Thyroid gland (tissue), 4 donors: ENCODE results near the gene MMAB. TPM values are rescaled to one million over a fixed set of nuclear protein-coding genes. Genes with fewer than 3 reads are reported as not detected.

Experiments used
- DNase-seq, 2 donors: peaks; one replicate each; pipeline ENCODE4 v3.0.0-alpha.2; 2019
- H3K27ac ChIP-seq, 3 donors: fragments of 200-600 bp; sonication (generic); 1 replicate in 2 of 3; 2 replicates in 1 of 3; pipeline ENCODE4 v1.5.1; 2016 to 2019; ENCODE audit warnings: mild to moderate bottlenecking in 1 of 3, moderate library complexity in 1 of 3
- H3K27me3 ChIP-seq: fragments of 200-600 bp; sonication (generic); one replicate; pipeline ENCODE4 v1.5.1; 2019
- H3K36me3 ChIP-seq, 2 donors: fragments of 200-600 bp; sonication (generic); one replicate each; pipeline ENCODE4 v1.5.1; 2016 to 2019
- H3K4me1 ChIP-seq, 2 donors: fragments of 200-600 bp; sonication (generic); one replicate each; pipeline ENCODE4 v1.5.1; 2017 to 2019
- H3K4me3 ChIP-seq, 3 donors: fragments of 200-600 bp; sonication (generic); replicated peaks in 1 of 3; 1 replicate in 2 of 3; 2 replicates in 1 of 3; pipeline ENCODE4 v1.5.1; 2016; ENCODE audit warnings: mild to moderate bottlenecking in 1 of 3
- H3K9me3 ChIP-seq: fragments of 200-600 bp; sonication (generic); one replicate; pipeline ENCODE4 v1.5.1; 2017
- POLR2A ChIP-seq, 2 donors: fragments of 450-650 bp; IDR thresholded peaks; one replicate each; pipeline ENCODE4 v1.6.1; 2017; ENCODE audit warnings: antibody characterized with exemption in 2 of 2, mild to moderate bottlenecking in 2 of 2, moderate library complexity in 1 of 2
- WGBS, 2 donors: methylation state at CpG; one replicate each; pipeline ENCODE4 v1.1.5; 2017; 5-methylcytosine and 5-hydroxymethylcytosine counted together
- intact Hi-C: fragments of 100-400 bp; cut with DNase I; formaldehyde crosslinking; loops from one replicate; pipeline ENCODE4 v1.15.1; 2023
- total RNA-seq, 4 donors: library from RNA; depleted of rRNA; stranded (reverse); fragments of >200 nt; gene quantifications; one replicate each; pipeline ENCODE4 v1.2.3, GENCODE V29; 2016
- TF ChIP-seq, protein P1 (sequence below), 6 experiments: fragments of 200-600 bp in 3 of 6; fragments of 450-650 bp in 3 of 6; sonication (generic) in 3 of 6; IDR thresholded peaks; one replicate each; pipeline ENCODE4 v1.5.1; 2016 to 2019; ENCODE audit warnings: antibody characterized with exemption in 6 of 6, mild to moderate bottlenecking in 2 of 6, inconsistent platforms in 1 of 6, moderate library complexity in 1 of 6

Gene MMAB
- total RNA-seq, 4 donors from 2014 or later: 40.3 to 82.2 (median 69.7) TPM

DNA sequence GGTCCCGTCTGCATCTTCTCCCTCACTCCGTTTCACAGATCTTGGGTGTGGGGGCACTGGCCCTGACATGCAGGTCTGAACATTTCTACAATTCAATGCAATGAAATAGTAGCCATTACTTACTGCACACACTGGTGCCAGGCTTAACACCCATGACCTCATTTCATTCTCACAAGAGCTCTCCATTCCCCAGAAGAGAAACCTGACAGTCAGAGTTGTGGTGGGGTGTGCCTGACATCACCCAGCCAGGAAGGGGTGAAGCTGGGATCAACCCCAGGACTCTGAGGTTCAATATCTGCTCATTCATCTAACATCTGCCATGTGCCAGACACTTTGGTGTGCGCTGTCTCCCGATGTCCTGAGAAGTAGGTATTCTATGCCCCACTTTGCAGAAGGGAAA, 35.0 kb upstream of the MMAB start:
- 69 to 74% methylated on average over 4 of the region's 4 CpGs for WGBS, 2 donors
- DNase-seq: no peak
- Histone ChIP-seq H3K27me3 (no peaks in the 10 kb centered on the region), H3K27ac (no peak overlapping the region), H3K4me1 (no peaks in the 10 kb centered on the region), H3K4me3 (no peak overlapping the region), H3K9me3 (no peaks in the 10 kb centered on the region), H3K36me3 (no peaks in the 10 kb centered on the region)
- intact Hi-C loops: no loop called here
- no peak for TF ChIP-seq POLR2A (IDR thresholded peaks at IDR 0.05)
- TF ChIP-seq, protein P1, sequence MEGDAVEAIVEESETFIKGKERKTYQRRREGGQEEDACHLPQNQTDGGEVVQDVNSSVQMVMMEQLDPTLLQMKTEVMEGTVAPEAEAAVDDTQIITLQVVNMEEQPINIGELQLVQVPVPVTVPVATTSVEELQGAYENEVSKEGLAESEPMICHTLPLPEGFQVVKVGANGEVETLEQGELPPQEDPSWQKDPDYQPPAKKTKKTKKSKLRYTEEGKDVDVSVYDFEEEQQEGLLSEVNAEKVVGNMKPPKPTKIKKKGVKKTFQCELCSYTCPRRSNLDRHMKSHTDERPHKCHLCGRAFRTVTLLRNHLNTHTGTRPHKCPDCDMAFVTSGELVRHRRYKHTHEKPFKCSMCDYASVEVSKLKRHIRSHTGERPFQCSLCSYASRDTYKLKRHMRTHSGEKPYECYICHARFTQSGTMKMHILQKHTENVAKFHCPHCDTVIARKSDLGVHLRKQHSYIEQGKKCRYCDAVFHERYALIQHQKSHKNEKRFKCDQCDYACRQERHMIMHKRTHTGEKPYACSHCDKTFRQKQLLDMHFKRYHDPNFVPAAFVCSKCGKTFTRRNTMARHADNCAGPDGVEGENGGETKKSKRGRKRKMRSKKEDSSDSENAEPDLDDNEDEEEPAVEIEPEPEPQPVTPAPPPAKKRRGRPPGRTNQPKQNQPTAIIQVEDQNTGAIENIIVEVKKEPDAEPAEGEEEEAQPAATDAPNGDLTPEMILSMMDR (IDR thresholded peaks at IDR 0.05): no peak

DNA sequence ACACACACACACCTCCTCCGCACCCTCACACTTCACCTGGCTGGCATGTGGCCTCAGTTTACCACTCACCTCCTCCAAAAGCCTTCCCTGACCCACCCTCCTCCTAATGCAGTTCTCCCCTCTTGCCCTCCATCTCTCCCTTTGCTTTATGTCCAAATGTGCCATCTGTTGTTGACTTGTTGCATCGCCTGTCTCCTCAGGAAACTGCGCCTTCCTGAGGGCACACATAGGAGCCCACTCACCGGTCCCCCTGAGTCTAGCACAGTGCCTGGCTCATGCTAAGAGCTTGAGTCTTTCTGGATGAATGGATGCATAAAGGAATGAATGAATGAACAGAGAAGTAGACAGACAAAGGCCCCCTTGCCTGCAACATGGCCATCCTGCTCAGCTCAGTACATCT, 34.3 kb upstream of the MMAB start:
- intact Hi-C loops: no loop called here
- Histone ChIP-seq H3K27ac (no peak overlapping the region), H3K36me3 (no peaks in the 10 kb centered on the region), H3K4me3 (no peak overlapping the region), H3K9me3 (no peaks in the 10 kb centered on the region), H3K27me3 (no peaks in the 10 kb centered on the region), H3K4me1 (no peaks in the 10 kb centered on the region)
- WGBS, 2 donors: 85 to 92% methylated on average over 4 of the region's 4 CpGs
- TF ChIP-seq, protein P1 (IDR thresholded peaks at IDR 0.05): no peak
- TF ChIP-seq POLR2A (IDR thresholded peaks at IDR 0.05): no peak
- DNase-seq: no peak

DNA sequence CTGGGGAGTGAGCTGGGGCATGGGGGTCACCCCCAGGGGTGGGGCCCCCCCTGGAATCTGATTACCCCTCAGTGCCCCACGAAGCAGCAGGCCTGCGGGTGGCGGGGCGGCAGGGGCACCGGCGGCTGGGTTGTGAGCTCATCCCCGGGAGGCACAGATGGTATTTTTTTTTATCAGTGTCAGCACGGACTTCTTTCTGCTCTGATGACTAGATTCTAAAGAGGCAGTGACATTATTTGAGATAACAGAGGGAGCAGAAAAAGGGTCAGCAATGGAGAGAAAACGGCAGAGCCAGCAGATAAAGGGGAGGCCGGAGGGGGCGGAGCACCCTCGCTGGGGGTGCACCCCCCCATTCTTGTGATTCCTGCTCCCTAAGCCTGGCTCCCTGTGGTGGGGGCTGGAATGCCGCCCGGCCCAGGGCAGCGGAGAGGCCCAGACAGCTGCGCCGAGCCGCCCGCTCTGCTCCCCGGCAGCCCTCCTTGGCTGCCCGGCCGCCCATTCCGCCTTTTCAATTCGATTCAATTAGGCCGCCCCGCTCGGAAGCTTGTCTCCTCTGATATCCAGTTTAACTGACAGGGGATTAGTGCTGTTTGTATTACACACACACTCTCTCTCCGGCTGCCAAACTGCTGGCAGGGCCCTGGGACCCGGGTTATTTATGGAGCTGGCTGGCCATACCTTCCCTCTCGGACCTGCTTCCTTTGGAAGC, 33.2 kb upstream of the MMAB start:
- 29 to 37% methylated on average over 29 of the region's 30 CpGs for WGBS, 2 donors
- Histone ChIP-seq H3K4me3 (no peak overlapping the region), H3K4me1 (no peaks in the 10 kb centered on the region), H3K27ac (no peak overlapping the region), H3K27me3 (no peaks in the 10 kb centered on the region), H3K9me3 (no peaks in the 10 kb centered on the region), H3K36me3 (no peaks in the 10 kb centered on the region)
- intact Hi-C loops: no loop called here
- TF ChIP-seq, protein P1 (IDR thresholded peaks at IDR 0.05): no peak
- no peak for TF ChIP-seq POLR2A (IDR thresholded peaks at IDR 0.05)
- DNase-seq: no peak

DNA sequence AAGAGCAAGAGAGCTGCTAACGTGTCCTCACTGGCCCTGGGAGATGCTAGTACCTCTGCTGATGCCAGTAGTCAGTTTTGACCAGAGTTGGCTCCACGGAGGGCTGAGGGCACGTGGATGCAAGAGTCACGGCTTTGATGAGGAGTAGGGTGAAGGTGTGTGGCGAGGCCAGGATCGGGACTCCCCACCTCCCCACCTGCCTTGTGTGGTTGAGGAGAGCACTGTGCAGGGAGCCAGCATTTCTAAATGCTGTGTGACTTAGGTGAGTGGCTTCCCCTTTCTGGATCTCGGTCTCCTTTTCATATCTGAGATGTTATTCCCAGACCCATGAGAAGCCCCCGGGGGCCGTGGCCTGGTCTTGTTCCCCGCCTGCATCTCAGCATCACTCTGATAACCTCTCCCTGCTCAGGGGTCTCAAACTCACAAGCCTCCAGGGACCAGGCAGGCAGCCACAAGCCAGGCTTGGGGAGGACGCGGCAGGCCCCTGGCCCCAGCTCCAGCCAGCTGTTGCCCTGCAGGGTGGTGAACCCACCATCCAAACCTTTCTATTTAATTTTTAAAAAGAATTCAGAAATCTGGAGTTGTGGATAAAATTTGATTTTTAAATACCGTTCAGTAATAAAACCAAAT, 32.4 kb upstream of the MMAB start:
- Histone ChIP-seq H3K36me3 (no peaks in the 10 kb centered on the region), H3K27me3 (no peaks in the 10 kb centered on the region), H3K4me1 (no peaks in the 10 kb centered on the region), H3K27ac (no peak overlapping the region), H3K4me3 (no peak overlapping the region), H3K9me3 (no peaks in the 10 kb centered on the region)
- intact Hi-C loops: no loop called here
- TF ChIP-seq, protein P1 (IDR thresholded peaks at IDR 0.05): no peak
- no peak for TF ChIP-seq POLR2A (IDR thresholded peaks at IDR 0.05)
- 91% methylated on average over 13 of the region's 13 CpGs for WGBS, 2 donors
- DNase-seq: no peak

DNA sequence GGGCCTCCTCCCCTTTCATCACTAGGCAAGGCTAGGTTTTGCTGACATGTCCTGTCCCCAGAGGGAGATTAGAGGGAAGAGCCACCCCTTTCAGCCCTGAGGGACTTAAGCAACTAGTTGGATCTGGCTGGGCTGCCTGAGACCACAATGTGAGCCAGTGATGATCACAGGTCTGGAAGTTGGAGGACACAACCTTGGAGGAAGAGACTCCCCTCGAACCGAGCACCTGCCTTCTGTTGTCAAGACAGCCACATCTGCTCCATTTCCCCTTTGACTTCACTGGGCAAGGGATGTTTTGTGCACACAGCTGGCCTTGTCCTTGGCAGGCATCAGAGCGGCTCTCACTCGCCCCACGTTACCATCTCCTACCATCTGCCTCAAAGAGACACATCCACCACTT, 31.7 kb upstream of the MMAB start:
- 92 to 96% methylated on average over 5 of the region's 5 CpGs for WGBS, 2 donors
- TF ChIP-seq POLR2A (IDR thresholded peaks at IDR 0.05): no peak
- TF ChIP-seq, protein P1 (IDR thresholded peaks at IDR 0.05): no peak
- H3K4me1 ChIP-seq: no peaks in the 10 kb centered on the region
- H3K9me3 ChIP-seq: no peaks in the 10 kb centered on the region
- no peaks in the 10 kb centered on the region for H3K27me3 ChIP-seq
- intact Hi-C loops: no loop called here
- DNase-seq: no peak
- H3K36me3 ChIP-seq: no peaks in the 10 kb centered on the region
- no peak overlapping the region for H3K4me3 ChIP-seq
- H3K27ac ChIP-seq: no peak overlapping the region
